Measurements from ENCODE around the gene CLTC. TPM values are rescaled to one million over a fixed set of nuclear protein-coding genes. Genes with fewer than 3 reads are reported as not detected.
"Not testable (repeated sequence)": the region's sequence is repeated elsewhere in the genome, so short reads cannot be mapped to it uniquely, and the experiment has no call there.

CLTC gene
- total RNA-seq, 1 experiment from 2014 or later, result 162 TPM

DNA sequence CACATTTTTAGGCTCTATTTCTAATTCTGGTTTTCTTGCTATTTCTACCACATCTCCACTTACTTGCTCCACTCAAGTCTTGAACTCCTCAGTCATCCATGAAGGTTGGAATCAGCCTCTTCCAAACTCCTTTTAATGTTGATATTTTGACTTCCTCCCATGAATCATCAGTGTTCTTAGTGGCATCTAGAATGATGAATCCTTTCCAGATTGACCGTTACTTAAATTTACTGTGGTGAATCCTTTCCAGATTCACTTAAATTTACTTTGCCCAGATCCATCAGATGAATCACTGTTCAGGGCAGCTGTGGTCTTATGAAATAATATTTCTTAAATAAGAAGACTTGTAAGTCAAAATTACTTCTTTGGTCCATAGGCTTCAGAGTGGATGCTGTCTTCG is 32.4 kb downstream of the CLTC start:
- H3K4me3 ChIP-seq (ENCODE audit: low read length), result no peak overlapping the region
- H2AFZ ChIP-seq (ENCODE audit: low read length), result no peak overlapping the region
- H3K9me3 ChIP-seq (ENCODE audit: low read length), result no peaks in the 10 kb centered on the region
- no peaks in the 10 kb centered on the region for H3K4me1 ChIP-seq (ENCODE audit: low read length)
- no peak for DNase-seq
- H3K9me2 ChIP-seq (replicated peaks; ENCODE audit: insufficient read depth, low read length), result no peaks in the 10 kb centered on the region
- peaks cover 85% of the 10 kb centered on the region for H3K36me3 ChIP-seq (ENCODE audit: insufficient read depth, low read length)
- H3K4me2 ChIP-seq (ENCODE audit: low read depth, low read length, poor library complexity, severe bottlenecking), result no peak overlapping the region
- no peak overlapping the region for H3K27ac ChIP-seq (ENCODE audit: low read length)
- H4K20me1 ChIP-seq (ENCODE audit: insufficient read depth, low read depth, low read length), result no peaks in the 10 kb centered on the region
- no peaks in the 10 kb centered on the region for H3K27me3 ChIP-seq (ENCODE audit: low read length)
- H3K79me2 ChIP-seq (ENCODE audit: low read length), result peaks cover 79% of the 10 kb centered on the region
- H3K9ac ChIP-seq (ENCODE audit: low read length), result no peak overlapping the region

- not testable (repeated sequence) for H3K9ac ChIP-seq (ENCODE audit: low read length); H3K9me3 ChIP-seq (ENCODE audit: low read length); H3K4me3 ChIP-seq (ENCODE audit: low read length); H3K27ac ChIP-seq (ENCODE audit: low read length); H3K4me2 ChIP-seq (ENCODE audit: low read depth, low read length, poor library complexity, severe bottlenecking); H4K20me1 ChIP-seq (ENCODE audit: insufficient read depth, low read depth, low read length); DNase-seq; H3K9me2 ChIP-seq (replicated peaks; ENCODE audit: insufficient read depth, low read length); H3K4me1 ChIP-seq (ENCODE audit: low read length); H2AFZ ChIP-seq (ENCODE audit: low read length); H3K27me3 ChIP-seq (ENCODE audit: low read length)
- H3K79me2 ChIP-seq (ENCODE audit: low read length), result peaks cover 67% of the 10 kb centered on the region
- peaks cover 70% of the 10 kb centered on the region for H3K36me3 ChIP-seq (ENCODE audit: insufficient read depth, low read length)
Observed at GRCh38 chr17:59656624-59657023, 36.9 kb downstream of the CLTC start.

DNA sequence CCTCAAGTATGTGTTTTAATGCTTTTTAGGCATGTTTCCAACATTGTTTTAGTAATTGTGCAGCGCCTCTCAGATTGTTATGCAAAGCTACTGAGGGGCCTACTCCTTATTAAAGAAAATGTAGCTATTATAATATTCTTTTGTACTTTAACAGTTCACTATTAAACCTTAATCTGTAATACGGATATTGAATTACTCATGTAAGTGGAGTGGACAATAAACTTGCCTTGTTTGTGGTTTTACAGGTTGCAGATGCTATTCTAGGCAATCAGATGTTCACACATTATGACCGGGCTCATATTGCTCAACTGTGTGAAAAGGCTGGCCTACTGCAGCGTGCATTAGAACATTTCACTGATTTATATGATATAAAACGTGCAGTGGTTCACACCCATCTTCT is 46.5 kb downstream of the CLTC start:
- H3K4me3 ChIP-seq (ENCODE audit: low read length), result no peak overlapping the region
- no peak overlapping the region for H2AFZ ChIP-seq (ENCODE audit: low read length)
- H3K79me2 ChIP-seq (ENCODE audit: low read length), result peaks cover 67% of the 10 kb centered on the region
- DNase-seq, result no peak
- no peak overlapping the region for H3K9ac ChIP-seq (ENCODE audit: low read length)
- no peak overlapping the region for H3K4me2 ChIP-seq (ENCODE audit: low read depth, low read length, poor library complexity, severe bottlenecking)
- H3K27me3 ChIP-seq (ENCODE audit: low read length), result no peaks in the 10 kb centered on the region
- H3K27ac ChIP-seq (ENCODE audit: low read length), result no peak overlapping the region
- H3K9me2 ChIP-seq (replicated peaks; ENCODE audit: insufficient read depth, low read length), result no peaks in the 10 kb centered on the region
- peaks cover 90% of the 10 kb centered on the region for H3K36me3 ChIP-seq (ENCODE audit: insufficient read depth, low read length)
- no peaks in the 10 kb centered on the region for H3K9me3 ChIP-seq (ENCODE audit: low read length)
- no peaks in the 10 kb centered on the region for H4K20me1 ChIP-seq (ENCODE audit: insufficient read depth, low read depth, low read length)
- H3K4me1 ChIP-seq (ENCODE audit: low read length), result peaks cover 49% of the 10 kb centered on the region

GRCh38 chr17:59668816-59669215 is 49.1 kb downstream of the CLTC start:
- Histone ChIP-seq H3K27me3 (ENCODE audit: low read length) (no peaks in the 10 kb centered on the region), H2AFZ (ENCODE audit: low read length) (no peak overlapping the region), H3K4me1 (ENCODE audit: low read length) (peaks cover 68% of the 10 kb centered on the region), H4K20me1 (ENCODE audit: insufficient read depth, low read depth, low read length) (no peaks in the 10 kb centered on the region), H3K4me2 (ENCODE audit: low read depth, low read length, poor library complexity, severe bottlenecking) (peak overlapping the region; percentile 40), H3K36me3 (ENCODE audit: insufficient read depth, low read length) (peaks cover 85% of the 10 kb centered on the region), H3K79me2 (ENCODE audit: low read length) (peaks cover 76% of the 10 kb centered on the region), H3K9me3 (ENCODE audit: low read length) (no peaks in the 10 kb centered on the region), H3K9ac (ENCODE audit: low read length) (no peak overlapping the region), H3K27ac (ENCODE audit: low read length) (peak overlapping the region; percentile 73), H3K4me3 (ENCODE audit: low read length) (no peak overlapping the region), H3K9me2 (replicated peaks; ENCODE audit: insufficient read depth, low read length) (no peaks in the 10 kb centered on the region)
- no peak for DNase-seq

DNA sequence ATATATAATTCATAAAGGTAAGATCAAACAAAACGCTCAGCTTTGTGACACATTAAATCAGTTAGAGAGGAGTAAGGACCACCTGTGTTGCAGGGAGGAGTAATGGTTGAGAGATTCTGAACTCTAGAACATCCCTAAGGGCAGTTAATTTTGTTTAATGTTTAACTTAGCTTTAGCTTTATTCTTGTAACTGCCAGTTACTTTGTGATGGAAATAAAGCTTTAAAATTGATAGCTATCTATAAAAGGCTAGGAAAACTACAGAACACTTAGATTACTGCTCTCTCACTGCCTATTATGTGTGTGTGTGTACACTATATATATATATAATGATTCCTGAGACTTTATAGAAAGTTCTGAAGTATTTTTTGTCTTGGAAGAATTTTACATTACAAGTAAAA is 49.7 kb downstream of the CLTC start:
- H3K36me3 ChIP-seq (ENCODE audit: insufficient read depth, low read length), result peaks cover 87% of the 10 kb centered on the region
- no peaks in the 10 kb centered on the region for H3K27me3 ChIP-seq (ENCODE audit: low read length)
- peaks cover 82% of the 10 kb centered on the region for H3K79me2 ChIP-seq (ENCODE audit: low read length)
- H3K9me2 ChIP-seq (replicated peaks; ENCODE audit: insufficient read depth, low read length), result no peaks in the 10 kb centered on the region
- H3K4me1 ChIP-seq (ENCODE audit: low read length), result peaks cover 74% of the 10 kb centered on the region
- peak; percentile 44 for DNase-seq
- H3K27ac ChIP-seq (ENCODE audit: low read length), result peak overlapping the region; percentile 73
- no peak overlapping the region for H3K4me3 ChIP-seq (ENCODE audit: low read length)
- H3K9me3 ChIP-seq (ENCODE audit: low read length), result no peaks in the 10 kb centered on the region
- peak overlapping the region; percentile 40 for H3K4me2 ChIP-seq (ENCODE audit: low read depth, low read length, poor library complexity, severe bottlenecking)
- H2AFZ ChIP-seq (ENCODE audit: low read length), result no peak overlapping the region
- H3K9ac ChIP-seq (ENCODE audit: low read length), result no peak overlapping the region
- no peaks in the 10 kb centered on the region for H4K20me1 ChIP-seq (ENCODE audit: insufficient read depth, low read depth, low read length)

GRCh38 chr17:59669944-59670343 is 50.2 kb downstream of the CLTC start:
- DNase-seq, result no peak
- H3K4me1 ChIP-seq (ENCODE audit: low read length), result peaks cover 80% of the 10 kb centered on the region
- no peak overlapping the region for H3K4me3 ChIP-seq (ENCODE audit: low read length)
- no peak overlapping the region for H3K4me2 ChIP-seq (ENCODE audit: low read depth, low read length, poor library complexity, severe bottlenecking)
- H3K79me2 ChIP-seq (ENCODE audit: low read length), result peaks cover 84% of the 10 kb centered on the region
- no peaks in the 10 kb centered on the region for H3K27me3 ChIP-seq (ENCODE audit: low read length)
- peaks cover 87% of the 10 kb centered on the region for H3K36me3 ChIP-seq (ENCODE audit: insufficient read depth, low read length)
- H3K9me2 ChIP-seq (replicated peaks; ENCODE audit: insufficient read depth, low read length), result no peaks in the 10 kb centered on the region
- H3K27ac ChIP-seq (ENCODE audit: low read length), result peak overlapping the region; percentile 73
- no peak overlapping the region for H2AFZ ChIP-seq (ENCODE audit: low read length)
- no peaks in the 10 kb centered on the region for H3K9me3 ChIP-seq (ENCODE audit: low read length)
- no peaks in the 10 kb centered on the region for H4K20me1 ChIP-seq (ENCODE audit: insufficient read depth, low read depth, low read length)
- H3K9ac ChIP-seq (ENCODE audit: low read length), result no peak overlapping the region

- Histone ChIP-seq H3K9me3 (ENCODE audit: low read length) (no peaks in the 10 kb centered on the region), H4K20me1 (ENCODE audit: insufficient read depth, low read depth, low read length) (no peaks in the 10 kb centered on the region), H2AFZ (ENCODE audit: low read length) (no peak overlapping the region), H3K9me2 (replicated peaks; ENCODE audit: insufficient read depth, low read length) (no peaks in the 10 kb centered on the region), H3K27ac (ENCODE audit: low read length) (peak overlapping the region; percentile 73), H3K36me3 (ENCODE audit: insufficient read depth, low read length) (peaks cover 89% of the 10 kb centered on the region), H3K4me1 (ENCODE audit: low read length) (peaks cover 90% of the 10 kb centered on the region), H3K9ac (ENCODE audit: low read length) (no peak overlapping the region), H3K4me3 (ENCODE audit: low read length) (no peak overlapping the region), H3K4me2 (ENCODE audit: low read depth, low read length, poor library complexity, severe bottlenecking) (no peak overlapping the region), H3K27me3 (ENCODE audit: low read length) (no peaks in the 10 kb centered on the region), H3K79me2 (ENCODE audit: low read length) (peaks cover 90% of the 10 kb centered on the region)
- DNase-seq, result no peak
Observed at GRCh38 chr17:59671386-59671785, 51.7 kb downstream of the CLTC start.

DNA sequence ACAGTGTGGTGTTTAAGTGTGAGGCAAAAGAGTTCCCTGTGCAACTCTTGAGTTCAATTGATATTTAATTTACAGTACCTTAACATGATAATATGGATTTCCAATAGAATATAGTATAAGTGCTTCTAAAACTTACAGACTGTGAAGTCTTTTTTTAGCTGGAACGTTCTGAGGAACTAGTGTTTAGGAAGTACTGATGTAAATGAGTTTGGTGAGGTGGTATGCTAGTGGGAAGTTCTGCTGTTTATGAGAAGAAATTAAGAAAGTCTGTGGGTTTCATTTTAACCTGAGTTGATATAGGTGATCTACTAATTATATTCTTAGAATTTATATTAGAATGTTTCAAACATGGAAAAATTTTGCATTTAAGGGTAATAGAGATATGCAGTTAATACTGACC is 55.5 kb downstream of the CLTC start:
- Histone ChIP-seq H3K4me3 (ENCODE audit: low read length) (no peak overlapping the region), H3K79me2 (ENCODE audit: low read length) (peaks cover 84% of the 10 kb centered on the region), H3K9me2 (replicated peaks; ENCODE audit: insufficient read depth, low read length) (no peaks in the 10 kb centered on the region), H4K20me1 (ENCODE audit: insufficient read depth, low read depth, low read length) (no peaks in the 10 kb centered on the region), H3K27ac (ENCODE audit: low read length) (peak overlapping the region; percentile 64), H3K36me3 (ENCODE audit: insufficient read depth, low read length) (peaks cover 85% of the 10 kb centered on the region), H3K4me2 (ENCODE audit: low read depth, low read length, poor library complexity, severe bottlenecking) (peak overlapping the region; percentile 24), H3K9me3 (ENCODE audit: low read length) (no peaks in the 10 kb centered on the region), H3K9ac (ENCODE audit: low read length) (no peak overlapping the region), H2AFZ (ENCODE audit: low read length) (no peak overlapping the region), H3K4me1 (ENCODE audit: low read length) (peaks cover 71% of the 10 kb centered on the region), H3K27me3 (ENCODE audit: low read length) (no peaks in the 10 kb centered on the region)
- DNase-seq, result no peak

GRCh38 chr17:59676716-59677115 is 57.0 kb downstream of the CLTC start:
- no peaks in the 10 kb centered on the region for H4K20me1 ChIP-seq (ENCODE audit: insufficient read depth, low read depth, low read length)
- H3K9me2 ChIP-seq (replicated peaks; ENCODE audit: insufficient read depth, low read length), result no peaks in the 10 kb centered on the region
- H3K27me3 ChIP-seq (ENCODE audit: low read length), result no peaks in the 10 kb centered on the region
- H3K4me1 ChIP-seq (ENCODE audit: low read length), result peaks cover 56% of the 10 kb centered on the region
- H3K79me2 ChIP-seq (ENCODE audit: low read length), result peaks cover 82% of the 10 kb centered on the region
- no peak overlapping the region for H3K27ac ChIP-seq (ENCODE audit: low read length)
- no peak overlapping the region for H3K4me3 ChIP-seq (ENCODE audit: low read length)
- no peaks in the 10 kb centered on the region for H3K9me3 ChIP-seq (ENCODE audit: low read length)
- H3K9ac ChIP-seq (ENCODE audit: low read length), result no peak overlapping the region
- no peak overlapping the region for H2AFZ ChIP-seq (ENCODE audit: low read length)
- H3K4me2 ChIP-seq (ENCODE audit: low read depth, low read length, poor library complexity, severe bottlenecking), result no peak overlapping the region
- no peak for DNase-seq
- H3K36me3 ChIP-seq (ENCODE audit: insufficient read depth, low read length), result peaks cover 85% of the 10 kb centered on the region

All from Karpas-422 (cell line).